ENCODE results near the gene PRR5. TPM values are rescaled to one million over a fixed set of nuclear protein-coding genes. Genes with fewer than 3 reads are reported as not detected.

The PRR5 gene, protein sequence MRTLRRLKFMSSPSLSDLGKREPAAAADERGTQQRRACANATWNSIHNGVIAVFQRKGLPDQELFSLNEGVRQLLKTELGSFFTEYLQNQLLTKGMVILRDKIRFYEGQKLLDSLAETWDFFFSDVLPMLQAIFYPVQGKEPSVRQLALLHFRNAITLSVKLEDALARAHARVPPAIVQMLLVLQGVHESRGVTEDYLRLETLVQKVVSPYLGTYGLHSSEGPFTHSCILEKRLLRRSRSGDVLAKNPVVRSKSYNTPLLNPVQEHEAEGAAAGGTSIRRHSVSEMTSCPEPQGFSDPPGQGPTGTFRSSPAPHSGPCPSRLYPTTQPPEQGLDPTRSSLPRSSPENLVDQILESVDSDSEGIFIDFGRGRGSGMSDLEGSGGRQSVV
- total RNA-seq: 9.4 and 16.3 TPM in 2 replicates

DNA sequence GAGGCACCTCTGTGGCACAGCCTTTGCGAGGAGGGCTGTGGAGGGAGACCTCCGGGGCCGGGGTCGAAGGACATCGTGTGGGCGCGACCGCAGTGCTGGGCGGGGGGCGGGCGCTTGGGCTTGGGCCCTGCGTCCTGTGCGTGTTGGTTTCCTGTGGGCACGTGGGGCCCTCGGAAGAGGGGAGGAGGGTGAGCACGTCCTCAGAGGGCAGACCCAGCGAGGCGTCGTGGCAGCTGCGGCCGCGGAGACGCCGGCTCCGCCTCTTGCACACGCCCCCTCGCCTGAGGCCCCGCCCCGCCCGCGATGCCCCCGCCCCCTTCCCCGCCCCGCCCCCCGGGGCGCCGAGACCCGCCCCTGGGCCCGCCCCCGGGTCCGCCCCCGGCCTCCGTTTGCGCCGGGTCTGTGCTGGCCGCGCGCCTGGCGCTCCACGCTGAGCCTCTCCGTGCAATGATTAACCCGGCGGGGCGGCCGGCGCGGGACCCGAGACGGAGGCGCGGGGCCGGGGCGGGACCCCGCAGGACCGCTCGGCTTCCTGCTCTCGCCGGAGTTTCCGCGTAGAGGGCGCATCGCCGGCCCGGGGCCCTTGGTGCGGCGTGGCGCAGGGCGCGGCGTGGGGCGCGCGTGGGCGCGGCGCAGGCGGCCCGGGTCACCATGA lies at the start of gene PRR5:
Gene PRR5, plus strand, starts transcription at position 381 of the 655 bp plus-strand sequence. Its CDS starts 271 bp downstream, at position 652.

DNA sequence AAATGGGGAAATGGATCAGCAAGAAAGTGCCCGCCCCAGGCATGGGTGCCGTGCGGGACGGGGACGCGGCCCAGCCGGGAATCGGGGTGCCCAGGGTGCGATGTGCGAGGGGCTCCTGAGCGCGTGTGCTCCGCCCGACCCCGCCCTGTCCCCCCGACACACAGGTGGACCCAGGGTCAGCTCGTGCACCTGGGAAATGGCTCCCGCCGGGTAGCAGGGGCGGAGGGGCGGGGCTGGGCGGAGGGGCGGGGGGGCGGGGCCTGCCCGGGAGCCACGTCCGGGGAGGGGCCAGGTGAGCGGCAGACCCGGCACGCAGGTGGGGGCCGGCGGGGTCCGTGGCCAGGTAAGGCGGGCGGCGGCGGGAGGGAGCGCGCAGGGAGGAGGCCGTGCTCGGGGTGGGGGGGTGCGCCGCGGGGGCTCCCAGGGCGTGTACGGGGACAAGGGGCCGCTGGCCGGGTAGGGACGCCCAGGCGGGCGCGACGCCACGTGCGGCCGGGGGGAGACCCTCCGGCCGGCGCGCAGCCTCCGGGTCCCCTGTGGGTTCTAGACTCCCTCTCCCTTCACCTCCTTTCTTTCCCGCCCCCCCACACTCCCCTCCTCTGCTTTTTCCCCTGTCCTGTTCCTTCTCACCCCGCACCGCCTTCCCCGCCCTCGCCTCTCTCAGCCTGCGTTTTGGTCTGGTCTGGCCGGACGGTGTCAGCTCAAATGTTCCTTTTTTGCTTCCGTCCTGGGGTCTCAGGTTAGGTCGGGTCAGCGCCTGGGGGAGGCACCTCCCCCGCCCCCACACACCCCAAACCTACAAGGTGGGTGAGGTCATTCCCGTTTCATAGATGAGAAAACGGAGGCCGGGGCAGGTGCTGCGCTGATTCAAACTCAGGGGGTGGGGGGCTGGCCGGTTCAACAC lies 50.5 kb downstream of the PRR5 start, which contains the start of gene ARHGAP8:
Gene ARHGAP8, plus strand, starts transcription at position 291 of the 904 bp plus-strand sequence. CDS start 33,953 bp downstream, outside the sequence.

Other genes with a start within 250 kb of the PRR5 start
- 17.7 and 21.9 TPM in 2 replicates for gene RTL6, start 204.0 kb upstream of the PRR5 start, total RNA-seq
- gene ARHGAP8, start 50.4 kb downstream of the PRR5 start, total RNA-seq: 9.0 and 12.6 TPM in 2 replicates

Data from placental epithelial cell (primary cell).